Naive thymus-derived CD4-positive, alpha-beta T cell (primary cell): ENCODE data around the gene PLEKHO2. TPM values are rescaled to one million over a fixed set of nuclear protein-coding genes. Genes with fewer than 3 reads are reported as not detected.

Experiments
- ATAC-seq: fragments of 150-1000 bp; cut with Tn5 transposase; 2 replicates; pipeline ENCODE4 v1.10.0; 2021; ENCODE audit warnings: mild to moderate bottlenecking, moderate library complexity
- CTCF ChIA-PET: fragments of 350-600 bp; sonication (Branson Sonifier 250); formaldehyde crosslinking; loops from one replicate; lab custom pipeline; 2021; ENCODE audit warnings: antibody characterized with exemption; lab: Charles Lee
- POLR2A ChIA-PET: fragments of 350-600 bp; sonication (Branson Sonifier 250); formaldehyde crosslinking; loops from one replicate; lab custom pipeline; 2021; ENCODE audit warnings: antibody characterized with exemption, inconsistent platforms; lab: Charles Lee
- DNase-seq, 9 donors: peaks; one replicate each; pipeline versions ENCODE4 v3.0.0 to v3.0.0-alpha.2; 2020 to 2022; ENCODE audit warnings: mixed read lengths in 1 of 9
- H3K27ac ChIP-seq: one replicate; pipeline ENCODE4 v1.7.0; 2013; ENCODE audit warnings: mild to moderate bottlenecking, low read depth, low read length, moderate library complexity
- H3K27me3 ChIP-seq, 2 donors: one replicate each; pipeline ENCODE4 v1.7.0; 2013; ENCODE audit warnings: low read length in 2 of 2, mild to moderate bottlenecking in 2 of 2, moderate library complexity in 2 of 2; ENCODE audit not compliant: control insufficient read depth in 2 of 2, insufficient read depth in 2 of 2
- H3K36me3 ChIP-seq, 3 experiments: 1 replicate in 2 of 3; 2 replicates in 1 of 3; pipeline ENCODE4 v1.7.0; 2013; ENCODE audit warnings: low read length in 3 of 3, mild to moderate bottlenecking in 3 of 3, moderate library complexity in 1 of 3; ENCODE audit not compliant: insufficient read depth in 3 of 3, control insufficient read depth in 2 of 3
- H3K4me1 ChIP-seq, 2 donors: one replicate each; pipeline ENCODE4 v1.7.0; 2013; ENCODE audit warnings: low read length in 2 of 2, mild to moderate bottlenecking in 2 of 2, moderate library complexity in 1 of 2; ENCODE audit not compliant: control insufficient read depth in 2 of 2, insufficient read depth in 2 of 2
- H3K4me3 ChIP-seq: 2 replicates; pipeline ENCODE4 v1.7.0; 2013; ENCODE audit warnings: mild to moderate bottlenecking, low read length
- H3K9me3 ChIP-seq, 3 experiments: 1 replicate in 2 of 3; 2 replicates in 1 of 3; pipeline ENCODE4 v1.7.0; 2013; ENCODE audit warnings: low read length in 3 of 3; ENCODE audit not compliant: control insufficient read depth in 2 of 3
- H3K27ac Mint-ChIP-seq, 9 donors: one replicate each; pipeline ENCODE4 v1.8.0; 2020 to 2022; ENCODE audit warnings: mixed read lengths in 9 of 9, mild to moderate bottlenecking in 8 of 9, moderate library complexity in 5 of 9, inconsistent platforms in 2 of 9
- H3K27me3 Mint-ChIP-seq, 5 donors: one replicate each; pipeline ENCODE4 v1.8.0; 2021 to 2022; ENCODE audit warnings: mixed read lengths in 5 of 5, mild to moderate bottlenecking in 1 of 5
- H3K36me3 Mint-ChIP-seq, 5 donors: one replicate each; pipeline ENCODE4 v1.8.0; 2020 to 2022; ENCODE audit warnings: mixed read lengths in 5 of 5, mild to moderate bottlenecking in 3 of 5, inconsistent platforms in 1 of 5
- H3K4me1 Mint-ChIP-seq, 7 donors: one replicate each; pipeline ENCODE4 v1.8.0; 2020 to 2022; ENCODE audit warnings: mixed read lengths in 7 of 7, mild to moderate bottlenecking in 3 of 7, inconsistent platforms in 1 of 7
- H3K4me3 Mint-ChIP-seq, 10 donors: one replicate each; pipeline ENCODE4 v1.8.0; 2020 to 2022; ENCODE audit warnings: mild to moderate bottlenecking in 10 of 10, mixed read lengths in 10 of 10, moderate library complexity in 6 of 10, inconsistent platforms in 2 of 10
- H3K9me3 Mint-ChIP-seq, 11 donors: one replicate each; pipeline ENCODE4 v1.8.0; 2020 to 2022; ENCODE audit warnings: mixed read lengths in 11 of 11, mild to moderate bottlenecking in 4 of 11, inconsistent platforms in 1 of 11, moderate library complexity in 1 of 11
- intact Hi-C, 2 donors: fragments of 100-400 bp; cut with micrococcal nuclease; formaldehyde crosslinking; loops; one replicate each; pipeline ENCODE4 v1.15.1; 2023
- polyA plus RNA-seq, 2 donors: library from polyadenylated mRNA; unstranded; fragments of 300-500 nt; fragmentation: Illumina TruSeq; gene quantifications; one replicate each; pipeline ENCODE4 v1.2.3, GENCODE V29; 2021
- total RNA-seq, 6 experiments: library from RNA in 5 of 6; stranded (reverse) in 5 of 6; gene quantifications; 1 replicate in 5 of 6; 2 replicates in 1 of 6; pipeline ENCODE4 v1.2.3 and lab custom pipeline; 2021 to 2026

PLEKHO2 gene
- total and polyA plus RNA-seq, 7 experiments from 2014 or later = 8.6 to 52.3 (median 14.0) TPM

DNA sequence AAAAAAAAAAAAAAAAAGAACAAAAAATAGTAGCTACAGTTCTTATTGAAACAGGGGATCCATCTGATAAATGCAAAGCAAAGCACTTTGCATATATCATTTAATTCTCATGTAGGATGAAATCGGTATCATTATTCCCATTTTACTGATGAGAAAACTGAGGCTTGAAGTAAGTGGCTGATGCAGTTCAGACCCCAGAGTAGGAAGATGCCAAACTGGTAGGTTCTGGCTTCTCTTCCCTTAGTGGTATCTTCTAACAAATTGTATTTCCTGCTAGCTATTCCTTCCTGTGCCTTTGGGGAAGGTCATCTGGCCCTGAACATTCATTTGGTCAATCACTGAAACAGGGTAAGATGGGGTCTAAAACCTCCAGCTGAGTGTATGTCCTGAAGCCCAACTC, 38.2 kb upstream of the PLEKHO2 start:
- H3K9me3 ChIP-seq = no peaks in the 10 kb centered on the region
- no peak overlapping the region for H3K27ac Mint-ChIP-seq
- no peaks in the 10 kb centered on the region for H3K4me1 ChIP-seq
- no peaks in the 10 kb centered on the region for H3K36me3 ChIP-seq
- H3K36me3 Mint-ChIP-seq = peaks cover 0 to 5% (median 0%) of the 10 kb centered on the region in 5 donors
- no peak overlapping the region for H3K4me3 ChIP-seq
- ATAC-seq = no peak
- intact Hi-C loops = no loop called here
- CTCF ChIA-PET = interaction anchor here (0.7 to 1.3 kb wide), 3 partner anchors 12 to 41 kb away, joined by 3 to 4 read pairs (median 3); no protein-coding TSS in a partner anchor
- H3K27ac ChIP-seq = no peak overlapping the region
- POLR2A ChIA-PET = no interaction called here
- no peak for DNase-seq
- peaks cover 0 to 8% (median 0%) of the 10 kb centered on the region in 5 donors for H3K27me3 Mint-ChIP-seq
- H3K4me1 Mint-ChIP-seq = peaks cover 0 to under 1% (median 0%) of the 10 kb centered on the region in 7 donors
- peaks cover 0 to 6% (median 0%) of the 10 kb centered on the region in 11 donors for H3K9me3 Mint-ChIP-seq
- no peak overlapping the region for H3K4me3 Mint-ChIP-seq
- H3K27me3 ChIP-seq = no peaks in the 10 kb centered on the region

DNA sequence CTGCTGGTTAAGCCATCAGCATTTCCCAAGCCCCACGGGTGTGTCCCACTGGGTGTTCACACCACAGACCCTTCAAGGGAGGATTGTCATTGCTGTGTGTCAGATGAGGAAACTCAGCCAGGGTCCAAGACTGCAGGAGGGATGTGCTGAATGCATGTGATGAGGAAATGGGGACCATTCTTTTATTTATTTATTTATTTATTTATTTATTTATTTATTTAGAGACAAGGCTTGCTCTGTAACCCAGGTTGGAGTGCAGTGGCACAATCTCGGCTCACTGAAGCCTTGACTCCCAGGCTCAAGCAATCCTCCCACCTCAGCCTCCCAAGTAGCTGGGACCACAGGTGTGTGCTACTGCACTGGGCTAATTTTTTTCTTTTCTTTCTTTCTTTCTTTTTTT, 37.1 kb upstream of the PLEKHO2 start:
- H3K27ac Mint-ChIP-seq = no peak overlapping the region
- Histone ChIP-seq H3K27me3 (no peaks in the 10 kb centered on the region), H3K9me3 (no peaks in the 10 kb centered on the region), H3K27ac (no peak overlapping the region), H3K4me1 (peaks cover 0 to under 1% of the 10 kb centered on the region in 2 donors), H3K4me3 (no peak overlapping the region), H3K36me3 (no peaks in the 10 kb centered on the region)
- intact Hi-C loops = no loop called here
- ChIA-PET POLR2A (no interaction called here), CTCF (interaction anchor here (0.6 to 1.1 kb wide), 4 partner anchors 22 to 704 kb away, joined by 3 to 5 read pairs (median 3); no protein-coding TSS in a partner anchor)
- ATAC-seq = no peak
- peaks cover 0 to 15% (median 0%) of the 10 kb centered on the region in 5 donors for H3K27me3 Mint-ChIP-seq
- peaks cover 0 to 6% (median 0%) of the 10 kb centered on the region in 11 donors for H3K9me3 Mint-ChIP-seq
- H3K4me1 Mint-ChIP-seq = peaks cover 0 to 4% (median 0%) of the 10 kb centered on the region in 7 donors
- H3K36me3 Mint-ChIP-seq = peaks cover 0 to 5% (median 0%) of the 10 kb centered on the region in 5 donors
- DNase-seq = no peak
- no peak overlapping the region for H3K4me3 Mint-ChIP-seq

DNA sequence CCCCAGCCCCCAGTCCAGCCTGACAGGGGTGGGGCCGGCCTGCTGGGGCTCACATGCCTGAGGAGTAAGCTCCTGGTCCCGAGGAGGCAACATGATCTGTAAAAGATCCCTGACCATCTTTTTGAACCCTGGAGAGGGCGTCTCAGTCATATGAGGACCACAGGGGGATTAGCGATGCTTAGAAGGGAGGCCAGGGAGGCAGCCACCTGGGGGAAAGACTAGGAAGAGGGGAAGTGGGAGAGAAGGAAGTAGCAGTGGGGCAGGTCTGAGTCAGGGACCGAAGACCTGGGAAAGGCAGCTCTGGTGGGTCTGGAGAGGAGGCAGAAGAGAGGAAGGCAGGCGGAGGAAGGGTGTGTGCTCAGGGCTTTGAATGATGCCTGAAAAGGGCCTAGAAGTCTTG, 35.2 kb upstream of the PLEKHO2 start:
- Mint-ChIP-seq H3K27ac (no peak overlapping the region), H3K4me1 (peaks cover 0 to 5% (median 0%) of the 10 kb centered on the region in 7 donors), H3K9me3 (no peaks in the 10 kb centered on the region), H3K4me3 (no peak overlapping the region), H3K36me3 (no peaks in the 10 kb centered on the region), H3K27me3 (peaks cover 0 to 15% (median 0%) of the 10 kb centered on the region in 5 donors)
- no peak for ATAC-seq
- H3K4me1 ChIP-seq = peaks cover 0 to 3% of the 10 kb centered on the region in 2 donors
- intact Hi-C loops = no loop called here
- H3K4me3 ChIP-seq = no peak overlapping the region
- H3K27me3 ChIP-seq = no peaks in the 10 kb centered on the region
- H3K27ac ChIP-seq = no peak overlapping the region
- no peaks in the 10 kb centered on the region for H3K9me3 ChIP-seq
- H3K36me3 ChIP-seq = no peaks in the 10 kb centered on the region
- no peak for DNase-seq
- CTCF ChIA-PET = no interaction called here
- POLR2A ChIA-PET = no interaction called here

DNA sequence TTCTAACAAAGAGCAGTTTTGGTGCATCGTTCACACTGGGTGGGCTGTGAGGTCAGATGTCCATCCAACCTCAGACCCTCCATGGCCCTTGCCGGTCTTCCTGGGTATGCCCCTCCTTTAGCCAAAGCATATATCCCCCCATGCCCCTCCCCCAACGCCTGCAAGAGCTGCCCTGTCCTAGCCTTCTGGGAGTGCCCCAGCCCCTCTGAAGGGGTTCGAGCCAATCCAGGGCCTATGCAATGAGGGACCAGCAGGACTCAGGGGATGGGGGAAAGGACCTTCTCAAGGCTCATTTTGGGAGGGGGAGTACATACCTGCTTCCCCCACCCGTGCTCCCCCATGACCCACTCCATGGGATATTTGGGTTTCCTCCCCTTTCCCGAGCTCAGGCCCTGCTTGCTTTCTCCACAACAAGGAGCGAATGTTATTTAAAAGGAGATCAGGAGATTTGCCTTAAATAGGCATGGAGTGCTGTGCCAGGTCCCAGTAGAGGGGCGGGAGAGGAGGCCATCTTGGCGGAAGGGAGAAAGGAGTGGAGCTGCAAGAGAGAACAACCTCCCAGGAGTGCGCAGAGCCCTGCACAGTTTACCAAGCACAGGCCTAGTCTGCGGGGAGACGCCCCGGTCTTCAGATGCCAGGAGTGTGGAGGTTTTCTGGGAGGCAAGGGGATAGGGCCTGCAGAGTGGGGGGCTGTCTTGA, 34.5 kb upstream of the PLEKHO2 start:
- Mint-ChIP-seq H3K9me3 (peaks cover 0 to 1% (median 0%) of the 10 kb centered on the region in 11 donors), H3K4me1 (peaks cover 0 to 5% (median 4%) of the 10 kb centered on the region in 7 donors), H3K36me3 (no peaks in the 10 kb centered on the region), H3K27ac (no peak overlapping the region), H3K4me3 (no peak overlapping the region), H3K27me3 (peaks cover 0 to 15% (median 0%) of the 10 kb centered on the region in 5 donors)
- intact Hi-C loops = no loop called here
- POLR2A ChIA-PET = no interaction called here
- no peak overlapping the region for H3K4me3 ChIP-seq
- no peaks in the 10 kb centered on the region for H3K9me3 ChIP-seq
- DNase-seq (no peak), ATAC-seq (no peak)
- no peaks in the 10 kb centered on the region for H3K27me3 ChIP-seq
- H3K36me3 ChIP-seq = no peaks in the 10 kb centered on the region
- peaks cover 0 to 3% of the 10 kb centered on the region in 2 donors for H3K4me1 ChIP-seq
- H3K27ac ChIP-seq = no peak overlapping the region
- CTCF ChIA-PET = no interaction called here

GRCh38 chr15:64807751-64808222, 33.9 kb upstream of the PLEKHO2 start:
- POLR2A ChIA-PET = no interaction called here
- H3K4me3 ChIP-seq = no peak overlapping the region
- Mint-ChIP-seq H3K36me3 (no peaks in the 10 kb centered on the region), H3K27me3 (peaks cover 0 to 15% (median 0%) of the 10 kb centered on the region in 5 donors), H3K9me3 (peaks cover 0 to 1% (median 0%) of the 10 kb centered on the region in 11 donors), H3K4me3 (no peak overlapping the region), H3K4me1 (peaks cover 0 to 5% (median 4%) of the 10 kb centered on the region in 7 donors), H3K27ac (no peak overlapping the region)
- H3K9me3 ChIP-seq = no peaks in the 10 kb centered on the region
- CTCF ChIA-PET = no interaction called here
- H3K36me3 ChIP-seq = no peaks in the 10 kb centered on the region
- no peak for DNase-seq
- no peak overlapping the region for H3K27ac ChIP-seq
- no peaks in the 10 kb centered on the region for H3K27me3 ChIP-seq
- peaks cover 0 to 3% of the 10 kb centered on the region in 2 donors for H3K4me1 ChIP-seq
- intact Hi-C loops = no loop called here
- no peak for ATAC-seq

DNA sequence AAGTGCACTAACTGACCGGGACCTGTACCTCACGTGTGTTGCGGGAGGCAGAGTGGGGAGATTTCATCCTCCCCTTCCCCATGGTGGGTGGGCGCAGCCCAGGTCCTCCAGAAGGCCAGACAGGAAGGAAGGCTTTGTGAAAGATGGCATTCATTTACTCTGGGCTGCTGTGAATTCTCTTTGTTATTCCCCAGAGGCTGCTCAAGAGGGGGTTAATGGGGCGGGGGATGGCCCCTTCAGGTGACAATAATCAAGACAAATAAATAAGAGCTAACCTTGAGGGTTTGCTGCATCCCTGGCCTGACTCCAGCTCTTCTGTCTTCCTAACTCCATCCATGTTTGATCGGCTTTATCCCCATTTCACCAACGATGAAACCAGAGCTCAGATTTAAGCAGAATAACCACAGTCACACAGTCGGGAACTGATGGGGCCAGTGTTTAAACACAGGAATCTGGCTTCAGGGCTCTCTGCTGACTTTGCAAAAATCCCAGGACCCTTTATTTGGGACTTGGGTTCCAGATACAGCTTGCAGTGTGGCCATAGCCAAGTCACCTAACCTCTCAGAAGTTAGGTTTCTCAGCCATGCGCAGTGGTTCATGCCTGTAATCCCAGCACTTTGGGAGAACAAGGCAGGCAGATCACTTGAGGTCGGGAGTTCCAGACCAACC, 32.8 kb upstream of the PLEKHO2 start:
- Histone ChIP-seq H3K27ac (no peak overlapping the region), H3K27me3 (no peaks in the 10 kb centered on the region), H3K36me3 (no peaks in the 10 kb centered on the region), H3K9me3 (no peaks in the 10 kb centered on the region), H3K4me3 (no peak overlapping the region), H3K4me1 (peaks cover 0 to 3% of the 10 kb centered on the region in 2 donors)
- DNase-seq = no peak
- ChIA-PET POLR2A (no interaction called here), CTCF (interaction anchor here (0.6 to 2.2 kb wide), 11 partner anchors 12 to 406 kb away, joined by 3 to 6 read pairs (median 3); no protein-coding TSS in a partner anchor)
- H3K9me3 Mint-ChIP-seq = peaks cover 0 to 1% (median 0%) of the 10 kb centered on the region in 11 donors
- H3K27ac Mint-ChIP-seq = no peak overlapping the region
- peaks cover 0 to 5% (median 4%) of the 10 kb centered on the region in 7 donors for H3K4me1 Mint-ChIP-seq
- no peak for ATAC-seq
- H3K4me3 Mint-ChIP-seq = no peak overlapping the region
- H3K36me3 Mint-ChIP-seq = peaks cover 0 to 2% (median 0%) of the 10 kb centered on the region in 5 donors
- intact Hi-C loops = no loop called here
- H3K27me3 Mint-ChIP-seq = peaks cover 0 to 12% (median 0%) of the 10 kb centered on the region in 5 donors
